Fibroblast of peridontal ligament (primary cell): ENCODE results near the gene RUFY2.
"Not testable (repeated sequence)": the region's sequence is repeated elsewhere in the genome, so short reads cannot be mapped to it uniquely, and the experiment has no call there.

Experiments
- DNase-seq: peaks from one replicate; pipeline ENCODE4 v3.0.0-alpha.2; 2010; ENCODE audit errors: extremely low read depth

The RUFY2 gene

DNA sequence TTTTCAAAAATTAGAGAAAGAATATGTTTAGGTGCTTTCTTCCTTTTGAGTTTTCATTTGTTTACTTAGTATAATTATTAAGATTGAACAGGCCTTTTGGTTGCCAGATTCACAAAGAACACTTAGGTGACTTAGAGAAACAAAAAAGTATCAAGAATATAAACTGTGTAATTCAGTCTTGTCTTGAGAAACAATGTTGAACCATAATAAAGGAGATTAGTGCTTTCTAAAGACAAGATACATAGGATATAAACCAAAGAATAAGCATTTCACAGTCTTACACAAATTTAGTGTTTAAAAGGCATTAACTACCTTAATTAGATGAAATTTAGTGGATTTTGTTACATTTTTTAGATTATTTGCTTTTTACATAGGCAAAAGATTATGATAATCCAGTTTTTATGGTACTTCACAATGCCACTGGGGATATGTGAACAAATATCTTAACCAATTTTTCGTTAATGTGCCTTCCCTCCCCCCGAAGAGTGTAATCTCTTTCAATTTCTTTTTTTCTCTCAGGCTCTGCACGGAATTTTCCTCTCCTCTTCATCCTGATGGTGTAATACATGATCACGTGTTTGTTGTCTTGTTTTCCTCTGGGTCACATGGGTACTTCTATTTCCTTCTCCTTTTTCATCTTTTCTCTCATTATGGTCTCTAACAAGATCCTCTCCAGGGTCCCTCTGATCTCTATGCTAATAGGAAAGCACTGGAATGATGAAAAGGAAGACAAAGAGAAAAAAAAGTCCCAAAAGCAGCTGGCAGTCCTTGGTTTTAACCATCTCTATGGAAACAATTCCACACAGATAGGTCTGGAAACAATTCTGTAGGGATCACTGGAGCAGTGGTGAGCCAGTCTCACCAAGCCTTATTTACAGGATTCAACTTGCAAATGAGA lies 78.9 kb downstream of the RUFY2 start:
- peak; percentile 87 for DNase-seq

- not testable (repeated sequence) for DNase-seq
These were observed 82.7 kb downstream of the RUFY2 start for GRCh38 chr10:68324396-68324795.

GRCh38 chr10:68318331-68319059 lies 88.6 kb downstream of the RUFY2 start:
- DNase-seq = no peak

- DNase-seq = no peak
These were observed 91.5 kb downstream of the RUFY2 start for GRCh38 chr10:68315582-68315981.

DNA sequence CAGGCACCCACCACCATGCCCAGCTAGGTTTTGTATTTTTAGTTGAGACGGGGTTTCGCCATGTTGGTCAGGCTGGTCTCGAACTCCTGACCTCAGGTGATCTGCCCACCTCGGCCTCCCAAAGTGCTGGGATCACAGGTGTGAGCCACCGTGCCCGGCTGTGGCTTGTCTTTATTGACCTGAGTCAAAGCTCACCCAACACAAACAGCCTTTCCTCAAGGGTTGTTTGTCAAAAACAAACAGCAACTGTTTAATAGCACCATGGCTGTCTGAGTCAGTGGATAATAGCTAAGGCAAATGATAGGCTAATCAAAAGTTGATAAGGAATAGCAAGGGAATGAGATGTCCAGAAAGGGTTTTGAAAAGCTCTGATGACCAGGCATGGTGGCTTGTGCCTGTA lies 92.1 kb downstream of the RUFY2 start:
- DNase-seq = not testable (repeated sequence)

- DNase-seq = no peak
These were observed 96.5 kb downstream of the RUFY2 start for GRCh38 chr10:68310531-68310930.

GRCh38 chr10:68305854-68306253 lies 101.2 kb downstream of the RUFY2 start:
- DNase-seq = no peak

GRCh38 chr10:68303849-68304412 lies 103.1 kb downstream of the RUFY2 start:
- DNase-seq = no peak

DNA sequence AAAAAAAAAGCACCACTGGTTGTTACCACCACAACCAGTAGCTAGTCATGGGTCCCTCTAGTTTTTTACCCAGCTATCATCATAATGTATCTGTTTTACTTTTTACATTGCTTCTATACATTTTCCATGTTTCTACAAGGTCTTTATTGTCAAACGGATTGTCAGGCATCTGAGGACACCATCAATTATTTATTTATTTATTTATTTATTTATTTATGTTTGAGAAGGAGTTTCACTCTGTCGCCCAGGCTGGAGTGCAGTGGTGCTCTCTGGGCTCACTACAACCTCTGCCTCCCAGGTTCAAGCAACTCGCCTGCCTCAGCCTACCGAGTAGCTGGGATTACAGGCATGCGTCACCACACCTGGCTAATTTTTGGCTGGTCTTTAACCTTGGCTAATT lies 104.2 kb downstream of the RUFY2 start:
- DNase-seq = no peak

DNA sequence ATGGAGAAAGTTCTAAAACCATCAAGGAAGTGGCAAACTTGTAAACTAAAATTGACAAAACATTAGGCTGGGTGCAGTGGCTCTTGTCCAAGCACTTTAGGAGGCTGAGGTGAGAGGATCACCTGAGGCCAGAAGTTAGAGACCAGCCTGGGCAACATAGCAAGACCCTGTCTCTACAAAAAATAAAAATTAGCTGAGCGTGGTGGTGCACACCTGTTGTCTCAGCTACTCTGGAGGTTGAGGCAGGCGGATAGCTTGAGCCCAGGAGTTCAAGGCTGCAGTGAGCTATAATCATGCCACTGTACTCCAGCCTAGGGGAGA lies 104.6 kb downstream of the RUFY2 start:
- no peak for DNase-seq

DNA sequence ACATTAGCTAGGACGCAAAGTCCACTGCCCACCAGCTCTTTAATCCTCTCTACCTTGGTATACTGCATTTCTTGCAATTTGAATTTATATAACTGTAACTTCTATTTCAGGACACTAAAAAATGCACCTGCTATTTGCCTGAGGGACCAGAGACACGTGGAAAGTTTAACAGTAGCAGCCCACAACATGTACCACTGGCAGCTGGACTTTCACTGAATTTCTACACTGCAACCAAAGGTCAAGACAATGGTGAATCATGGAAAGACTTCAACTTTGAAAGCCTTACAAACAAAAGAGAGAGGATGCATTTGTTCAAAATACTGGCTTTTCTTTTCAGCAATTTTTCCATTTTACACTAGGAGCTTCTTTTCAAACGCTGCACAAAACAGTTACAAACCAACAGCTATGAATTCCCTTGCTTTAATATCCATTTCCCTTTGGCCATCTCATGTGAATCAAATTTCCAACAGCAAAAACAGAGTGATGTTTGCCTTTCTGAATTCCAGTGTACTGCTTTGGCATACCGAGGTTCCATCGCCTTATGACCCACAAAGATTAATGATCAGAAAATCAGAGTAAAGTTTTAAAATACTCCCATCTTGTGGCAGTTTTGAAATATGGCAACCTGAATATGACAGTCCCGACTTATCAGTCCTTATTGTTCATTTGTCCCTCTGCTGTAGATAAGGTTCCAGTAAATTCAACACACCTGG lies 105.1 kb downstream of the RUFY2 start:
- DNase-seq = peak; percentile 82

DNA sequence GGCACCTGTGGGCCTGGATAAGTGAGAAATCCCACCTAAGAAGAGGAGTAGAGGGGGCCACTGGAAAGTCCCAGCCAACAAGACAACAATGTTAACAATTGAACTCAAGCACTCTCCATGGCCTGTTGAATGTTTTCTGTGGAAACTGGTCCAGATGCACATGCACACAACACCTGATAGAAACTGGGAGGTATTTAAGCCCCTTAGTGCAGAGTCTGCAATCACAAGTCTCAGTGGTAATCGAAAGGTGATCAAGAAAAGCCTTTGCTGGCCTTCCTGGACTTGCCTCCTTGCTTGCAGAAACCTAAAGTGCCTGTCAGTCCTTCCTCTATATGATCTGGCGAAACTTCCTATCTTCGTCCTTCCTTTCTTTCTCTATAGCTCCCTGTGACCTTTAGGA lies 105.8 kb downstream of the RUFY2 start:
- no peak for DNase-seq

DNA sequence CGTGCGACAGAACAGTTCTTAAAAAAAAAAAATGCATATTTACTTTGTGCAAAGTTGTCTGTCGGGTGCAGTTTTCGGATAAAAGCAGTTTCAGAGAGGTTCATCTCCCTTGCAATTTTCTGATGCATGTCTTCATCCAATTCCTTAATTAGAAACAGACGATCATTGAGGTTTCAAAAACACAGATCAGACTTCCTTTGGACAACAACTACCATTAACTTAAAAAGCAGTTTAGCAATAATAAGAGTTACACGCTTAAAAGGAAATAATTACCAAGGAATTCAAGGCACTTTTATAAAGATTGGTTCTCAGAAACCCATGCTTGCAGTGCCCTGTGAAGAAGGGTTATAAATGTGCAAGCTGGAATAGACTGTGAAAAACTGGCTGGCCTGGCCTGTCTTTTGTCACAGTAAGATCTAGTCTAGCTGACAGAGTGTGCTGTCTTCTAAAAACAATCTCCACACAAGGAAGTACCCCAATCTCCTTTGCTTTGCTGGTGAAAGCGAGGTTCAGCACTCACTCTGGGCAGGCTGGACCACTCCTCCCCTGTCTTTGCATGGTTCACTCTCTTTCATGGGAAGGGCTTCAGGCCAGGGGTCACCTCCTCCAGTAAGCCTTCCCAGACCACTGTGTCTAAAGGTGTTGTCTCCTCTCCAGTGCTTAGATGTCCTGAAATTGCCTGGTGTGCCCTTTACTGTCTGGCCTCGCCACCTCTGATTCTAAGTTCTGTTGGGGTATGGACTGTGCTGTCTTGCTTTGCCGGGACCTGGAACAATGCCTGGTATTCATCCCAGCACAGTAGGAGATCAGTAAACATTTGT lies 110.0 kb downstream of the RUFY2 start:
- DNase-seq = peak; percentile 78
